ENCODE results near the gene EFHC1. TPM values are rescaled to one million over a fixed set of nuclear protein-coding genes. Genes with fewer than 3 reads are reported as not detected.
A peak's percentile ranks its signal among the peaks of the same experiment; 100 is the strongest.

The EFHC1 gene
- total and polyA plus RNA-seq, 5 experiments from 2014 or later: 2.5 to 15.5 (median 5.1) TPM

- DNase-seq (no peak), ATAC-seq (no peak)
- no peak overlapping the region for H3K4me3 Mint-ChIP-seq
- no peaks in the 10 kb centered on the region for H3K27me3 Mint-ChIP-seq
- H3K27ac Mint-ChIP-seq: no peak overlapping the region
- H3K36me3 Mint-ChIP-seq: peaks cover 0 to 66% (median 30%) of the 10 kb centered on the region in 3 donors
- peaks cover 0 to 5% (median 1%) of the 10 kb centered on the region in 4 donors for H3K4me1 Mint-ChIP-seq
- no peaks in the 10 kb centered on the region for H3K9me3 Mint-ChIP-seq
- POLR2A ChIA-PET: no interaction called here
Measured at GRCh38 chr6:52507557-52508260, 87.6 kb downstream of the EFHC1 start.

GRCh38 chr6:52508261-52508739, 88.2 kb downstream of the EFHC1 start:
- H3K4me3 Mint-ChIP-seq: no peak overlapping the region
- peaks cover 0 to 5% (median 2%) of the 10 kb centered on the region in 4 donors for H3K4me1 Mint-ChIP-seq
- H3K9me3 Mint-ChIP-seq: no peaks in the 10 kb centered on the region
- POLR2A ChIA-PET: no interaction called here
- H3K27me3 Mint-ChIP-seq: no peaks in the 10 kb centered on the region
- no peak for DNase-seq
- H3K27ac Mint-ChIP-seq: no peak overlapping the region
- ATAC-seq: no peak
- peaks cover 0 to 66% (median 30%) of the 10 kb centered on the region in 3 donors for H3K36me3 Mint-ChIP-seq

- peaks cover 0 to 77% (median 30%) of the 10 kb centered on the region in 3 donors for H3K36me3 Mint-ChIP-seq
- no peaks in the 10 kb centered on the region for H3K27me3 Mint-ChIP-seq
Measured at GRCh38 chr6:52509281-52510212, 89.4 kb downstream of the EFHC1 start.

GRCh38 chr6:52510213-52510562, 90.0 kb downstream of the EFHC1 start:
- DNase-seq: no peak
- Mint-ChIP-seq H3K4me1 (peaks cover 0 to 6% (median under 1%) of the 10 kb centered on the region in 4 donors), H3K4me3 (no peak overlapping the region), H3K36me3 (peaks cover 0 to 79% (median 31%) of the 10 kb centered on the region in 3 donors), H3K9me3 (no peaks in the 10 kb centered on the region), H3K27ac (no peak overlapping the region), H3K27me3 (no peaks in the 10 kb centered on the region)
- POLR2A ChIA-PET: no interaction called here
- no peak for ATAC-seq

More at GRCh38 chr6:52509281-52510212, 89.4 kb downstream of the EFHC1 start:
- peaks cover 0 to 5% (median 3%) of the 10 kb centered on the region in 4 donors for H3K4me1 Mint-ChIP-seq
- ATAC-seq: no peak
- POLR2A ChIA-PET: no interaction called here
- no peak overlapping the region for H3K27ac Mint-ChIP-seq
- no peak for DNase-seq
- no peaks in the 10 kb centered on the region for H3K9me3 Mint-ChIP-seq
- H3K4me3 Mint-ChIP-seq: no peak overlapping the region

- POLR2A ChIA-PET: no interaction called here
- Mint-ChIP-seq H3K36me3 (peaks cover 0 to 85% (median 35%) of the 10 kb centered on the region in 3 donors), H3K4me1 (peaks cover 0 to 5% (median 0%) of the 10 kb centered on the region in 4 donors), H3K9me3 (no peaks in the 10 kb centered on the region), H3K27me3 (no peaks in the 10 kb centered on the region), H3K4me3 (no peak overlapping the region), H3K27ac (peak overlapping the region in 1 of 10 donors; percentile 21)
- DNase-seq (no peak), ATAC-seq (no peak)
Measured at GRCh38 chr6:52511163-52511562, 91.0 kb downstream of the EFHC1 start.

- no peaks in the 10 kb centered on the region for H3K27me3 Mint-ChIP-seq
- DNase-seq (no peak), ATAC-seq (no peak)
- H3K36me3 Mint-ChIP-seq: peaks cover 0 to 88% (median 37%) of the 10 kb centered on the region in 3 donors
- H3K9me3 Mint-ChIP-seq: no peaks in the 10 kb centered on the region
- no peak overlapping the region for H3K4me3 Mint-ChIP-seq
- no peak overlapping the region for H3K27ac Mint-ChIP-seq
- POLR2A ChIA-PET: no interaction called here
- H3K4me1 Mint-ChIP-seq: peaks cover 0 to 5% (median 0%) of the 10 kb centered on the region in 4 donors
Measured at GRCh38 chr6:52511572-52512151, 91.5 kb downstream of the EFHC1 start.

GRCh38 chr6:52512199-52512598, 92.1 kb downstream of the EFHC1 start:
- POLR2A ChIA-PET: no interaction called here
- Mint-ChIP-seq H3K27me3 (no peaks in the 10 kb centered on the region), H3K27ac (no peak overlapping the region), H3K36me3 (peaks cover 0 to 83% (median 37%) of the 10 kb centered on the region in 3 donors), H3K4me3 (no peak overlapping the region), H3K9me3 (no peaks in the 10 kb centered on the region), H3K4me1 (peaks cover 0 to 5% (median 0%) of the 10 kb centered on the region in 4 donors)
- no peak for ATAC-seq
- no peak for DNase-seq

- H3K36me3 Mint-ChIP-seq: peaks cover 0 to 76% (median 28%) of the 10 kb centered on the region in 3 donors
- POLR2A ChIA-PET: no interaction called here
Measured at GRCh38 chr6:52513464-52513863, 93.3 kb downstream of the EFHC1 start.

GRCh38 chr6:52513896-52514295, 93.8 kb downstream of the EFHC1 start:
- Mint-ChIP-seq H3K9me3 (no peaks in the 10 kb centered on the region), H3K4me1 (peaks cover 0 to 9% (median under 1%) of the 10 kb centered on the region in 4 donors)

More at GRCh38 chr6:52513464-52513863, 93.3 kb downstream of the EFHC1 start:
- Mint-ChIP-seq H3K4me1 (peaks cover 0 to 9% (median under 1%) of the 10 kb centered on the region in 4 donors), H3K9me3 (no peaks in the 10 kb centered on the region), H3K27me3 (no peaks in the 10 kb centered on the region), H3K4me3 (no peak overlapping the region), H3K27ac (peak overlapping the region in 2 of 10 donors; percentile 15 to 66)
- ATAC-seq (no peak), DNase-seq (no peak)

GRCh38 chr6:52514514-52514913, 94.4 kb downstream of the EFHC1 start:
- ATAC-seq: no peak
- peak overlapping the region in 1 of 10 donors; percentile 46 for H3K27ac Mint-ChIP-seq
- H3K9me3 Mint-ChIP-seq: no peaks in the 10 kb centered on the region
- H3K36me3 Mint-ChIP-seq: peaks cover 0 to 73% (median 20%) of the 10 kb centered on the region in 3 donors
- no peak overlapping the region for H3K4me3 Mint-ChIP-seq
- no peaks in the 10 kb centered on the region for H3K27me3 Mint-ChIP-seq
- POLR2A ChIA-PET: no interaction called here
- peaks cover 0 to 11% (median under 1%) of the 10 kb centered on the region in 4 donors for H3K4me1 Mint-ChIP-seq
- no peak for DNase-seq

More at GRCh38 chr6:52513896-52514295, 93.8 kb downstream of the EFHC1 start:
- Mint-ChIP-seq H3K36me3 (peaks cover 0 to 73% (median 24%) of the 10 kb centered on the region in 3 donors), H3K4me3 (no peak overlapping the region), H3K27me3 (no peaks in the 10 kb centered on the region), H3K27ac (no peak overlapping the region)
- POLR2A ChIA-PET: no interaction called here
- DNase-seq: no peak
- ATAC-seq: no peak

GRCh38 chr6:52515219-52515960, 95.2 kb downstream of the EFHC1 start:
- peaks cover 0 to 11% (median under 1%) of the 10 kb centered on the region in 4 donors for H3K4me1 Mint-ChIP-seq
- H3K4me3 Mint-ChIP-seq: no peak overlapping the region
- ATAC-seq: no peak
- H3K27ac Mint-ChIP-seq: no peak overlapping the region
- H3K9me3 Mint-ChIP-seq: no peaks in the 10 kb centered on the region
- H3K27me3 Mint-ChIP-seq: no peaks in the 10 kb centered on the region
- DNase-seq: no peak
- H3K36me3 Mint-ChIP-seq: peaks cover 0 to 72% (median 21%) of the 10 kb centered on the region in 3 donors
- POLR2A ChIA-PET: no interaction called here

GRCh38 chr6:52516269-52516668, 96.1 kb downstream of the EFHC1 start:
- DNase-seq: no peak
- Mint-ChIP-seq H3K27ac (no peak overlapping the region), H3K27me3 (no peaks in the 10 kb centered on the region), H3K9me3 (no peaks in the 10 kb centered on the region), H3K36me3 (peaks cover 0 to 66% (median 18%) of the 10 kb centered on the region in 3 donors), H3K4me1 (peaks cover 0 to 11% (median under 1%) of the 10 kb centered on the region in 4 donors), H3K4me3 (no peak overlapping the region)
- ATAC-seq: no peak
- POLR2A ChIA-PET: no interaction called here

All from naive thymus-derived CD8-positive, alpha-beta T cell (primary cell).